ENCODE measurements around the gene SNTG2.
"Not testable (repeated sequence)": the region's sequence is repeated elsewhere in the genome, so short reads cannot be mapped to it uniquely, and the experiment has no call there.

SNTG2 gene

GRCh38 chr2:950080-950966 lies at the start of gene SNTG2:
Gene SNTG2, plus strand, starts transcription at chr2:950849. Its CDS starts 148 bp downstream, at chr2:950997.
- DNase-seq: peak; percentile 87

- DNase-seq: no peak
These were observed 48.1 kb upstream of the SNTG2 start for GRCh38 chr2:902584-902983.

- DNase-seq: peak; percentile 30
These were observed 47.3 kb upstream of the SNTG2 start for GRCh38 chr2:903223-903900.

GRCh38 chr2:904246-905024 lies 46.2 kb upstream of the SNTG2 start:
- DNase-seq: peak; percentile 24

- DNase-seq: no peak
These were observed 45.4 kb upstream of the SNTG2 start for GRCh38 chr2:905091-905832.

GRCh38 chr2:905833-906140 lies 44.9 kb upstream of the SNTG2 start:
- no peak for DNase-seq

- no peak for DNase-seq
These were observed 42.9 kb upstream of the SNTG2 start for GRCh38 chr2:907706-908105.

- no peak for DNase-seq
These were observed 42.1 kb upstream of the SNTG2 start for GRCh38 chr2:908568-908967.

- DNase-seq: not testable (repeated sequence)
These were observed 40.8 kb upstream of the SNTG2 start for GRCh38 chr2:909764-910379.

GRCh38 chr2:910698-911097 lies 40.0 kb upstream of the SNTG2 start:
- DNase-seq: no peak

- DNase-seq: no peak
These were observed 34.7 kb upstream of the SNTG2 start for GRCh38 chr2:915979-916378.

GRCh38 chr2:916935-917334 lies 33.7 kb upstream of the SNTG2 start:
- no peak for DNase-seq

- no peak for DNase-seq
These were observed 31.0 kb upstream of the SNTG2 start for GRCh38 chr2:919672-920071.

GRCh38 chr2:920573-920972 lies 30.1 kb upstream of the SNTG2 start:
- DNase-seq: no peak

- no peak for DNase-seq
These were observed 29.6 kb upstream of the SNTG2 start for GRCh38 chr2:920999-921398.

- no peak for DNase-seq
These were observed 28.5 kb upstream of the SNTG2 start for GRCh38 chr2:922185-922584.

GRCh38 chr2:923832-924601 lies 26.6 kb upstream of the SNTG2 start:
- DNase-seq: no peak

- DNase-seq: no peak
These were observed 25.9 kb upstream of the SNTG2 start for GRCh38 chr2:924701-925100.

- no peak for DNase-seq
These were observed 25.3 kb upstream of the SNTG2 start for GRCh38 chr2:925309-925708.

GRCh38 chr2:925711-926110 lies 24.9 kb upstream of the SNTG2 start:
- DNase-seq: no peak

- no peak for DNase-seq
These were observed 24.3 kb upstream of the SNTG2 start for GRCh38 chr2:926259-926793.

All from NCI-H345 (cell line).